Measurements from ENCODE around the gene TUBB3. TPM values are rescaled to one million over a fixed set of nuclear protein-coding genes. Genes with fewer than 3 reads are reported as not detected.
"Not testable (repeated sequence)": the region's sequence is repeated elsewhere in the genome, so short reads cannot be mapped to it uniquely, and the experiment has no call there.

The TUBB3 gene
- total RNA-seq, 1 donor from 2014 or later, result 91.4 TPM

- peaks cover 3% of the 10 kb centered on the region for H3K36me3 Mint-ChIP-seq
Observed at GRCh38 chr16:89964201-89964600, 41.1 kb downstream of the TUBB3 start.

GRCh38 chr16:89965447-89966225 is 42.5 kb downstream of the TUBB3 start:
- DNase-seq (ENCODE audit: extremely low spot score, unreplicated experiment), result no peak
- TF ChIP-seq CTCF (conservative IDR thresholded peaks at IDR 0.05), result no peak
- Mint-ChIP-seq H3K9me3 (no peaks in the 10 kb centered on the region), H3K27ac (no peak overlapping the region), H3K4me1 (ENCODE audit: unreplicated experiment) (no peaks in the 10 kb centered on the region), H3K27me3 (no peaks in the 10 kb centered on the region), H3K4me3 (no peak overlapping the region), H3K36me3 (peaks cover 7% of the 10 kb centered on the region)

More at GRCh38 chr16:89964201-89964600, 41.1 kb downstream of the TUBB3 start:
- Mint-ChIP-seq H3K9me3 (no peaks in the 10 kb centered on the region), H3K27me3 (no peaks in the 10 kb centered on the region), H3K27ac (no peak overlapping the region), H3K4me3 (no peak overlapping the region), H3K4me1 (ENCODE audit: unreplicated experiment) (no peaks in the 10 kb centered on the region)
- TF ChIP-seq CTCF (conservative IDR thresholded peaks at IDR 0.05), result no peak
- no peak for DNase-seq (ENCODE audit: extremely low spot score, unreplicated experiment)

GRCh38 chr16:89966756-89967155 is 43.6 kb downstream of the TUBB3 start:
- Mint-ChIP-seq H3K27me3 (no peaks in the 10 kb centered on the region), H3K27ac (no peak overlapping the region), H3K4me3 (no peak overlapping the region), H3K36me3 (peaks cover 10% of the 10 kb centered on the region), H3K9me3 (peaks cover 3% of the 10 kb centered on the region), H3K4me1 (ENCODE audit: unreplicated experiment) (no peaks in the 10 kb centered on the region)
- TF ChIP-seq CTCF (conservative IDR thresholded peaks at IDR 0.05), result no peak
- no peak for DNase-seq (ENCODE audit: extremely low spot score, unreplicated experiment)

- H3K4me3 Mint-ChIP-seq; DNase-seq (ENCODE audit: extremely low spot score, unreplicated experiment); H3K27ac Mint-ChIP-seq; H3K4me1 Mint-ChIP-seq (ENCODE audit: unreplicated experiment); H3K9me3 Mint-ChIP-seq; H3K27me3 Mint-ChIP-seq: not testable (repeated sequence)
- H3K36me3 Mint-ChIP-seq, result peaks cover 10% of the 10 kb centered on the region
Observed at GRCh38 chr16:89967436-89967835, 44.3 kb downstream of the TUBB3 start.

- not testable (repeated sequence) for H3K4me1 Mint-ChIP-seq (ENCODE audit: unreplicated experiment); H3K27ac Mint-ChIP-seq; H3K9me3 Mint-ChIP-seq; H3K27me3 Mint-ChIP-seq; DNase-seq (ENCODE audit: extremely low spot score, unreplicated experiment)
- peaks cover 10% of the 10 kb centered on the region for H3K36me3 Mint-ChIP-seq
- peak overlapping the region; percentile 21 for H3K4me3 Mint-ChIP-seq
Observed at GRCh38 chr16:89968074-89968473, 44.9 kb downstream of the TUBB3 start.

- DNase-seq (ENCODE audit: extremely low spot score, unreplicated experiment), result no peak
- peaks cover 13% of the 10 kb centered on the region for H3K4me1 Mint-ChIP-seq (ENCODE audit: unreplicated experiment)
- H3K4me3 Mint-ChIP-seq, result no peak overlapping the region
- peaks cover 3% of the 10 kb centered on the region for H3K9me3 Mint-ChIP-seq
- TF ChIP-seq CTCF (conservative IDR thresholded peaks at IDR 0.05), result no peak
- H3K36me3 Mint-ChIP-seq, result peaks cover 14% of the 10 kb centered on the region
- no peaks in the 10 kb centered on the region for H3K27me3 Mint-ChIP-seq
- H3K27ac Mint-ChIP-seq, result no peak overlapping the region
Observed at GRCh38 chr16:89969741-89970410, 46.7 kb downstream of the TUBB3 start.
